HCT116 (cell line): ENCODE measurements around the gene ZNF541. TPM values are rescaled to one million over a fixed set of nuclear protein-coding genes. Genes with fewer than 3 reads are reported as not detected.

Experiments
- ATAC-seq: fragments of 200-7000 bp; cut with Tn5 transposase; 2 replicates; pipeline ENCODE4 v1.9.1; 2020; ENCODE audit warnings: mild to moderate bottlenecking, moderate library complexity
- Bru-seq: library from RNA; stranded (reverse); fragments of 400-500 nt; gene quantifications from one replicate; lab custom pipeline; 2021; lab: Mats Ljungman, UMichigan
- BruChase-seq, 2 experiments: library from RNA; stranded (reverse); fragments of 400-500 nt; gene quantifications; one replicate each; lab custom pipeline; 2021; lab: Mats Ljungman, UMichigan
- BruUV-seq: library from RNA; stranded (reverse); fragments of 400-500 nt; replicated peaks from 2 replicates; lab custom pipeline; 2021; lab: Mats Ljungman, UMichigan
- CTCF ChIA-PET: fragments of 300-600 bp; sonication (Branson Sonifier 250); formaldehyde crosslinking; loops from one replicate; lab custom pipeline; 2021; ENCODE audit warnings: antibody characterized with exemption; lab: Charles Lee
- POLR2A ChIA-PET: fragments of 300-600, 350-600 bp; sonication (Branson Sonifier 250); formaldehyde crosslinking; loops from one replicate; lab custom pipeline; 2021; ENCODE audit warnings: antibody characterized with exemption; lab: Charles Lee
- RAD21 ChIA-PET, 2 experiments: fragments of 300-600 bp; sonication (Branson Sonifier 250); formaldehyde crosslinking; loops; one replicate each; lab custom pipeline; 2023; ENCODE audit warnings: low total read pairs in 2 of 2; ENCODE audit not compliant: uncharacterized antibody in 2 of 2, unreplicated experiment in 2 of 2, low non-redundant PET in 1 of 2; lab: Charles Lee
- DNase-seq: peaks from one replicate; pipeline ENCODE4 v3.0.0-alpha.2; 2010; ENCODE audit warnings: low read depth, low spot score
- H2AFZ ChIP-seq: fragments of 200-600 bp; shearing (Covaris generic), sonication (generic); 2 replicates; pipeline ENCODE4 v1.6.1; 2017; ENCODE audit warnings: low read depth, mixed run types, mixed read lengths, antibody characterized with exemption, low read length; ENCODE audit not compliant: poor library complexity, severe bottlenecking
- H3K27ac ChIP-seq: 2 replicates; pipeline ENCODE4 v1.5.1; 2012; ENCODE audit warnings: low read depth, low read length
- H3K27me3 ChIP-seq: fragments of 200-600 bp; sonication (generic); 2 replicates; pipeline ENCODE4 v1.6.1; 2016; ENCODE audit warnings: mixed run types, low read length, mixed read lengths; ENCODE audit not compliant: insufficient read depth
- H3K36me3 ChIP-seq, 2 experiments: fragments of 200-500 bp in 1 of 2; fragments of 200-600 bp in 1 of 2; sonication (Bioruptor generic) in 1 of 2; sonication (generic) in 1 of 2; 2 replicates each; pipeline versions ENCODE4 v1.5.1 to v1.6.1; 2014 to 2016; ENCODE audit warnings: low read length in 2 of 2, inconsistent platforms in 1 of 2, mixed read lengths in 1 of 2, mixed run types in 1 of 2; ENCODE audit not compliant: insufficient read depth in 2 of 2, control insufficient read depth in 1 of 2
- H3K4me1 ChIP-seq, 2 experiments: fragments of 200-600 bp in 1 of 2; sonication (generic) in 1 of 2; 2 replicates each; pipeline versions ENCODE4 v1.5.1 to v1.6.1; 2012 to 2017; ENCODE audit warnings: low read length in 2 of 2, inconsistent platforms in 1 of 2, mild to moderate bottlenecking in 1 of 2, mixed read lengths in 1 of 2, mixed run types in 1 of 2, moderate library complexity in 1 of 2; ENCODE audit not compliant: insufficient read depth in 2 of 2, control insufficient read depth in 1 of 2
- H3K4me2 ChIP-seq: fragments of 200-600 bp; sonication (generic); 2 replicates; pipeline ENCODE4 v1.6.1; 2017; ENCODE audit warnings: mixed run types, low read length, mixed read lengths
- H3K4me3 ChIP-seq, 2 experiments: fragments of 200-600 bp in 1 of 2; sonication (generic) in 1 of 2; replicated peaks in 1 of 2; 2 replicates each; pipeline ENCODE4 v1.5.1; 2011 to 2016; ENCODE audit warnings: low read length in 2 of 2, control low read depth in 1 of 2, low read depth in 1 of 2, mild to moderate bottlenecking in 1 of 2, mixed read lengths in 1 of 2, mixed run types in 1 of 2
- H3K79me2 ChIP-seq: fragments of 200-600 bp; sonication (generic); 2 replicates; pipeline ENCODE4 v1.6.1; 2017; ENCODE audit warnings: mild to moderate bottlenecking, mixed run types, low read length, moderate library complexity, mixed read lengths; ENCODE audit not compliant: insufficient read depth
- H3K9ac ChIP-seq: fragments of 200-600 bp; sonication (generic); 2 replicates; pipeline ENCODE4 v1.6.1; 2016; ENCODE audit warnings: low read length, mixed read lengths
- H3K9me2 ChIP-seq: fragments of 200-600 bp; sonication (generic), shearing (Covaris generic); 2 replicates; pipeline ENCODE4 v1.6.1; 2017; ENCODE audit warnings: mixed run types, mild to moderate bottlenecking, moderate library complexity; ENCODE audit not compliant: insufficient read depth
- H3K9me3 ChIP-seq, 2 experiments: fragments of 200-500 bp in 1 of 2; fragments of 200-600 bp in 1 of 2; sonication (Bioruptor generic) in 1 of 2; sonication (generic) in 1 of 2; 2 replicates each; pipeline ENCODE4 v1.6.1; 2014 to 2017; ENCODE audit warnings: low read length in 2 of 2, mixed read lengths in 2 of 2, inconsistent platforms in 1 of 2, low read depth in 1 of 2, mild to moderate bottlenecking in 1 of 2, mixed run types in 1 of 2, moderate library complexity in 1 of 2; ENCODE audit not compliant: control insufficient read depth in 1 of 2, insufficient read depth in 1 of 2
- H4K20me1 ChIP-seq: fragments of 200-600 bp; sonication (generic), shearing (Covaris generic); 2 replicates; pipeline ENCODE4 v1.6.1; 2017; ENCODE audit warnings: mixed run types, mild to moderate bottlenecking, moderate library complexity; ENCODE audit not compliant: insufficient read depth
- CEBPB ChIP-seq: IDR thresholded peaks from 2 replicates; pipeline ENCODE4 v1.6.1; 2012; ENCODE audit warnings: low read depth
- CTCF ChIP-seq, 3 experiments: fragments of 200-600 bp in 1 of 3; sonication (generic) in 1 of 3; IDR thresholded peaks in 2 of 3; conservative IDR thresholded peaks in 1 of 3; 2 replicates each; pipeline ENCODE4 v1.5.1; 2012 to 2017; ENCODE audit warnings: low read depth in 2 of 3, low read length in 2 of 3, antibody characterized with exemption in 1 of 3, borderline replicate concordance in 1 of 3, control low read depth in 1 of 3, mild to moderate bottlenecking in 1 of 3, mixed read lengths in 1 of 3, mixed run types in 1 of 3, moderate library complexity in 1 of 3; ENCODE audit not compliant: insufficient read depth in 1 of 3
- EZH2 ChIP-seq: fragments of 200-600 bp; sonication (generic); IDR thresholded peaks from 2 replicates; pipeline ENCODE4 v1.6.1; 2017; ENCODE audit warnings: antibody characterized with exemption, mixed run types
- EZH2phosphoT487 ChIP-seq: fragments of 200-600 bp; IDR thresholded peaks from 2 replicates; pipeline ENCODE4 v1.6.1; 2018; ENCODE audit warnings: antibody characterized with exemption, borderline replicate concordance
- POLR2A ChIP-seq: IDR thresholded peaks from 2 replicates; pipeline ENCODE4 v1.7.0; 2011; ENCODE audit warnings: borderline replicate concordance; ENCODE audit not compliant: insufficient read depth, insufficient read length; ENCODE audit errors: extremely low read depth
- POLR2AphosphoS5 ChIP-seq: IDR thresholded peaks from 2 replicates; pipeline ENCODE4 v1.6.1; 2011; ENCODE audit warnings: mild to moderate bottlenecking, low read depth, low read length, moderate library complexity
- RAD21 ChIP-seq: IDR thresholded peaks from 2 replicates; pipeline ENCODE4 v1.6.1; 2012; ENCODE audit warnings: low read depth, mild to moderate bottlenecking
- SP1 ChIP-seq: IDR thresholded peaks from 2 replicates; pipeline ENCODE4 v1.6.1; 2012; ENCODE audit warnings: low read depth
- TCF7L2 ChIP-seq: IDR thresholded peaks from 2 replicates; pipeline ENCODE4 v1.7.0; 2011; ENCODE audit warnings: borderline replicate concordance, inconsistent platforms; ENCODE audit not compliant: insufficient read depth, insufficient read length; ENCODE audit errors: extremely low read depth
- YY1 ChIP-seq: IDR thresholded peaks from 2 replicates; pipeline ENCODE4 v1.6.1; 2011; ENCODE audit warnings: low read length, low read depth, moderate library complexity, mild to moderate bottlenecking; ENCODE audit not compliant: insufficient replicate concordance; ENCODE audit errors: extremely low read depth
- ZNF274 ChIP-seq: fragments of 200-500 bp; sonication (Bioruptor generic); IDR thresholded peaks from 2 replicates; pipeline ENCODE4 v1.6.1; 2014; ENCODE audit warnings: mild to moderate bottlenecking, low read depth, low read length, inconsistent platforms
- intact Hi-C: fragments of 100-400 bp; cut with micrococcal nuclease; formaldehyde crosslinking; loops from 2 replicates; pipeline ENCODE4 v1.10.0; 2022
- long read RNA-seq: library from polyadenylated mRNA; unstranded; transcript quantifications from one replicate; pipeline ENCODE4 v2.0.0, GENCODE V29; 2021; ENCODE audit not compliant: unreplicated experiment
- polyA plus RNA-seq: library from polyadenylated mRNA; unstranded; fragments of >200 nt; gene quantifications from 2 replicates; pipeline ENCODE4 v1.2.1, GENCODE V29; 2012; ENCODE audit warnings: missing spikeins
- total RNA-seq: library from RNA; stranded (reverse); gene quantifications from one replicate; pipeline ENCODE4 v1.2.1, GENCODE V29; 2021; ENCODE audit not compliant: unreplicated experiment
- TF ChIP-seq, protein P1 (sequence below): IDR thresholded peaks from 2 replicates; pipeline ENCODE4 v1.6.1; 2012; ENCODE audit warnings: low read depth

ZNF541 gene
- total RNA-seq (not detected), Bru-seq, nascent RNA (percentile 3 among the genes with signal in this experiment), BruChase-seq, experiment 1, labeled RNA remaining after a 6-hour chase (not detected), BruChase-seq, experiment 2, labeled RNA remaining after a 2-hour chase (percentile 5 among the genes with signal in this experiment)
- not detected in 2 replicates for polyA plus RNA-seq
- long read RNA-seq = 0 reads

DNA sequence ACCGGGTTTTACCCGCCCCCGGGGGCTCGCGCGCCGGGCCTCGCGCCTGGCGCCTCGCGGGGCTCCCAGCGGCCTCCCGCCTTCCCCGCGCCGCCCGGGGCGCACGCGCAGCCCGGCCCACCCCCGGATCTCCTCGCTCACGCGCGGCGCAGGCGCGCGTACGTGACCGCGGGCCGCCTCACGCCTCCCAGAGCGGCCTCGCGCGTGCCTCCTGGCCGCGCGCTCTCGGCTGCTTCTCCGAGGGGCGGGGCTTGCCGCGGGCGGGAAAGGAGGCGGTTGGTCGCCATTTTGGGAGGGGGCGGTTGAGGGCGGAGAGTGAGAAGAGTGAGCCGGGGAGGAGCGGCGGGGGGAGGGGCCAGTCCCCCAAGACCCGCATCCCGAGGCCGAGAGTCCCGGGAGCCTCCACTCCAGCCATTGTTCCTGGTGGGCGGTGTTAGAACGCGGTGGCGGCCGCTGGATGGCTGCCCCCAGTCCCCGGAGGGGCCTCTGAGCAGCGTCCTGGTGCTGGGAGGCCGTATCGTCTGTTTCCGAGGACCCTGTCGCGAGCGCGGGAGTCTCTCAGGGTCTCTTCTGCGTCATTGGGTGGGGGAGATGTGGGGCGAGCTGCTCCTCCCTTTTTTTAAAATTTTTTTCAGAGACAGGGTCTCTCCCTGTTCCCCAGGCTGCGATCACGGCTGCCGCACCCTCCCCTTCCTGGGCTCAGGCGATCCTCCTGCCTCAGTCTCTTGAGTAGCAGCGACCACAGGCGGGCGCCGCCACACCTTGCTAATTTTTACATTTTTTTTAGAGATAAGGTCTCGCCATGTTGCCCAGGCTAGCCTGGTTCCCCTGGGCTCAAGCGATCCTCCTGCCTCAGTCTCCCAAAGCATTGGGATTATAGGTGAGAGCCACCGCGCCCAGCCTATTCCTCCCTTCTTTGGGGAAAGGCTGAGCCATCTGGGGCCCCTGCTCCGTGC lies at the start of gene ZNF541:
Gene ZNF541, minus strand, starts transcription at position 78 of the 956 bp plus-strand sequence. CDS start 17,292 bp downstream, outside the sequence.
- TF ChIP-seq POLR2A (no peak), CTCF (IDR thresholded peaks at IDR 0.05 in 2 of 3, conservative IDR thresholded peaks at IDR 0.05 in 1 of 3; ENCODE audit: borderline replicate concordance in 1 of 3, insufficient read depth in 1 of 3, low read depth in 2 of 3, low read length in 2 of 3) (no peak), ZNF274 (no peak), TCF7L2 (no peak), YY1 (no peak), EZH2phosphoT487 (no peak), EZH2 (no peak), CEBPB (no peak), POLR2AphosphoS5 (no peak), RAD21 (no peak), SP1 (no peak)
- TF ChIP-seq, protein P1, sequence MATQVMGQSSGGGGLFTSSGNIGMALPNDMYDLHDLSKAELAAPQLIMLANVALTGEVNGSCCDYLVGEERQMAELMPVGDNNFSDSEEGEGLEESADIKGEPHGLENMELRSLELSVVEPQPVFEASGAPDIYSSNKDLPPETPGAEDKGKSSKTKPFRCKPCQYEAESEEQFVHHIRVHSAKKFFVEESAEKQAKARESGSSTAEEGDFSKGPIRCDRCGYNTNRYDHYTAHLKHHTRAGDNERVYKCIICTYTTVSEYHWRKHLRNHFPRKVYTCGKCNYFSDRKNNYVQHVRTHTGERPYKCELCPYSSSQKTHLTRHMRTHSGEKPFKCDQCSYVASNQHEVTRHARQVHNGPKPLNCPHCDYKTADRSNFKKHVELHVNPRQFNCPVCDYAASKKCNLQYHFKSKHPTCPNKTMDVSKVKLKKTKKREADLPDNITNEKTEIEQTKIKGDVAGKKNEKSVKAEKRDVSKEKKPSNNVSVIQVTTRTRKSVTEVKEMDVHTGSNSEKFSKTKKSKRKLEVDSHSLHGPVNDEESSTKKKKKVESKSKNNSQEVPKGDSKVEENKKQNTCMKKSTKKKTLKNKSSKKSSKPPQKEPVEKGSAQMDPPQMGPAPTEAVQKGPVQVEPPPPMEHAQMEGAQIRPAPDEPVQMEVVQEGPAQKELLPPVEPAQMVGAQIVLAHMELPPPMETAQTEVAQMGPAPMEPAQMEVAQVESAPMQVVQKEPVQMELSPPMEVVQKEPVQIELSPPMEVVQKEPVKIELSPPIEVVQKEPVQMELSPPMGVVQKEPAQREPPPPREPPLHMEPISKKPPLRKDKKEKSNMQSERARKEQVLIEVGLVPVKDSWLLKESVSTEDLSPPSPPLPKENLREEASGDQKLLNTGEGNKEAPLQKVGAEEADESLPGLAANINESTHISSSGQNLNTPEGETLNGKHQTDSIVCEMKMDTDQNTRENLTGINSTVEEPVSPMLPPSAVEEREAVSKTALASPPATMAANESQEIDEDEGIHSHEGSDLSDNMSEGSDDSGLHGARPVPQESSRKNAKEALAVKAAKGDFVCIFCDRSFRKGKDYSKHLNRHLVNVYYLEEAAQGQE = no peak
- TF ChIP-seq, all 23 proteins: peak for 0
- intact Hi-C loops = no loop called here
- no peak within 1 kb of the TSS for H3K9ac ChIP-seq
- no peaks in the 10 kb centered on the region for H3K27me3 ChIP-seq
- RAD21 ChIA-PET = no interaction called here
- no peaks in the 10 kb centered on the region for H3K9me2 ChIP-seq
- no peaks in the 10 kb centered on the region for H3K9me3 ChIP-seq
- ATAC-seq = no peak
- no peaks in the 10 kb centered on the region for H4K20me1 ChIP-seq
- H3K79me2 ChIP-seq = no peaks in the 10 kb centered on the region
- no peak within 1 kb of the TSS for H3K4me2 ChIP-seq
- no peak for DNase-seq
- no peak within 1 kb of the TSS for H2AFZ ChIP-seq
- CTCF ChIA-PET = no interaction called here
- no peak within 1 kb of the TSS for H3K27ac ChIP-seq
- H3K36me3 ChIP-seq = no peaks in the 10 kb centered on the region
- POLR2A ChIA-PET = no interaction called here
- H3K4me1 ChIP-seq = no peaks in the 10 kb centered on the region
- no peak within 1 kb of the TSS for H3K4me3 ChIP-seq
- BruUV-seq = no TSS peak
